K562 (cell line): ENCODE results near the gene BORCS5.

Source experiments
- CREM ChIP-seq: IDR thresholded peaks from 2 replicates; pipeline ENCODE4 v1.6.1; 2014; ENCODE audit warnings: antibody characterized with exemption, low read depth
- EGR1 ChIP-seq: fragments of 450-650 bp; conservative IDR thresholded peaks from 2 replicates; pipeline ENCODE4 v1.6.1; 2017; ENCODE audit warnings: mild to moderate bottlenecking
- MEF2A ChIP-seq: IDR thresholded peaks from 2 replicates; pipeline ENCODE4 v1.6.1; 2011; ENCODE audit warnings: low read depth, mild to moderate bottlenecking, low read length, moderate library complexity; ENCODE audit not compliant: control insufficient read depth
- MYBL2 ChIP-seq, 2 experiments: fragments of 450-650 bp in 1 of 2; sonication (generic) in 1 of 2; formaldehyde crosslinking in 1 of 2; IDR thresholded peaks; 2 replicates each; pipeline versions ENCODE4 v1.6.1 to v1.8.1; 2017 to 2022; ENCODE audit warnings: borderline replicate concordance in 1 of 2, inconsistent platforms in 1 of 2, low read depth in 1 of 2, mild to moderate bottlenecking in 1 of 2, missing genetic modification reagents in 1 of 2, moderate library complexity in 1 of 2
- NR2C2 ChIP-seq, 2 experiments: fragments of 200-800 bp in 1 of 2; sonication (Bioruptor generic) in 1 of 2; sonication (generic) in 1 of 2; formaldehyde crosslinking in 1 of 2; IDR thresholded peaks; 2 replicates each; pipeline versions ENCODE4 v1.6.1 to v1.8.0; 2016 to 2022; ENCODE audit warnings: mild to moderate bottlenecking in 1 of 2, missing compliant biosample characterization in 1 of 2, missing genetic modification characterization in 1 of 2, missing genetic modification reagents in 1 of 2
- PCBP1 ChIP-seq: fragments of 200-400 bp; formaldehyde crosslinking; IDR thresholded peaks from 2 replicates; pipeline ENCODE4 v1.6.1; 2018; ENCODE audit warnings: mild to moderate bottlenecking, low read depth, low read length; ENCODE audit not compliant: poor library complexity, severe bottlenecking
- POLR2AphosphoS5 ChIP-seq: IDR thresholded peaks from 2 replicates; pipeline ENCODE4 v1.6.1; 2011; ENCODE audit warnings: mild to moderate bottlenecking, low read depth, low read length, moderate library complexity; ENCODE audit not compliant: control insufficient read depth, insufficient read depth
- TARDBP ChIP-seq: fragments of 450-650 bp; IDR thresholded peaks from 2 replicates; pipeline ENCODE4 v1.6.1; 2016
- XRCC5 ChIP-seq: fragments of 200-400 bp; formaldehyde crosslinking; IDR thresholded peaks from 2 replicates; pipeline ENCODE4 v1.6.1; 2017; ENCODE audit warnings: low read depth, mild to moderate bottlenecking, low read length
- ZNF140 ChIP-seq: fragments of 250-450 bp; sonication (Bioruptor Pico); IDR thresholded peaks from 2 replicates; pipeline ENCODE4 v1.8.0; 2021; ENCODE audit warnings: moderate library complexity, mild to moderate bottlenecking, inconsistent platforms
- ZNF75A ChIP-seq: fragments of 450-650 bp; formaldehyde crosslinking; IDR thresholded peaks from 2 replicates; pipeline ENCODE4 v1.4.0; 2020; ENCODE audit warnings: mild to moderate bottlenecking
- TF ChIP-seq, protein P1 (sequence below), 2 experiments: fragments of 450-650 bp; formaldehyde crosslinking in 1 of 2; IDR thresholded peaks; 2 replicates each; pipeline versions ENCODE4 v1.4.0 to v1.6.1; 2014 to 2020; ENCODE audit warnings: mild to moderate bottlenecking in 2 of 2, borderline replicate concordance in 1 of 2, low read depth in 1 of 2
- TF ChIP-seq, protein P2 (sequence below), 3 experiments: IDR thresholded peaks in 2 of 3; conservative IDR thresholded peaks in 1 of 3; 2 replicates each; pipeline ENCODE4 v1.5.1; 2011 to 2012; ENCODE audit warnings: low read length in 3 of 3, mild to moderate bottlenecking in 3 of 3, control low read depth in 2 of 3, improper control_type of control experiment in 1 of 3, inconsistent platforms in 1 of 3, low read depth in 1 of 3, mixed read lengths in 1 of 3, moderate library complexity in 1 of 3; ENCODE audit not compliant: insufficient read depth in 2 of 3
- TF ChIP-seq, protein P3 (sequence below): fragments of 250-450 bp; sonication (Bioruptor Pico); IDR thresholded peaks from 2 replicates; pipeline ENCODE4 v1.8.0; 2021; ENCODE audit warnings: mild to moderate bottlenecking, moderate library complexity

DNA sequence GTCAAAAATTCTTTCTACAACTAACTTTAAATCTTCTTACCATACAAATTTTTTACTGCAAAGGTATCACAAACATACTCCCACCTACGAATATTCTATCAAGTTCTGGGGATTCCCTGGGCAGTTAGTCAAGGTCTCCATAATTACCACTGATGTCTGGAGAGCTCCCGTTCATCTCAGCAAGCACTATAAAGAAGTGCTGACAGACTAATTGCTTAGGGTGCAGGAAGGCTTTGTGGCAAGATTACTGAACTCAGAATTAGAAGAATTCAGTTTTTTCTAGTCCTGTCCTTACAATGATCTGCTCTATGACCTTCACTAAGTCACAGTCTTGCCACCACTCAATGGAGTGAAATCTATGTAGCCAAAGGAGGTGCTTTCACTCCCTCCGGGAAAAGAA is 144.2 kb downstream of the BORCS5 start:
- TF ChIP-seq POLR2AphosphoS5 (no peak), EGR1 (no peak), ZNF75A (no peak), ZNF140 (CRISPR knock-in tag) (no peak), MYBL2 (IDR thresholded peaks at IDR 0.05; ENCODE audit: low read depth) (no peak), MYBL2 (CRISPR knock-in tag; IDR thresholded peaks at IDR 0.05; ENCODE audit: borderline replicate concordance) (no peak), NR2C2 (CRISPR knock-in tag; IDR thresholded peaks at IDR 0.05) (no peak), NR2C2 (tag; IDR thresholded peaks at IDR 0.05) (no peak), XRCC5 (no peak), TARDBP (no peak), MEF2A (no peak), CREM (no peak), PCBP1 (no peak)
- TF ChIP-seq, protein P1, sequence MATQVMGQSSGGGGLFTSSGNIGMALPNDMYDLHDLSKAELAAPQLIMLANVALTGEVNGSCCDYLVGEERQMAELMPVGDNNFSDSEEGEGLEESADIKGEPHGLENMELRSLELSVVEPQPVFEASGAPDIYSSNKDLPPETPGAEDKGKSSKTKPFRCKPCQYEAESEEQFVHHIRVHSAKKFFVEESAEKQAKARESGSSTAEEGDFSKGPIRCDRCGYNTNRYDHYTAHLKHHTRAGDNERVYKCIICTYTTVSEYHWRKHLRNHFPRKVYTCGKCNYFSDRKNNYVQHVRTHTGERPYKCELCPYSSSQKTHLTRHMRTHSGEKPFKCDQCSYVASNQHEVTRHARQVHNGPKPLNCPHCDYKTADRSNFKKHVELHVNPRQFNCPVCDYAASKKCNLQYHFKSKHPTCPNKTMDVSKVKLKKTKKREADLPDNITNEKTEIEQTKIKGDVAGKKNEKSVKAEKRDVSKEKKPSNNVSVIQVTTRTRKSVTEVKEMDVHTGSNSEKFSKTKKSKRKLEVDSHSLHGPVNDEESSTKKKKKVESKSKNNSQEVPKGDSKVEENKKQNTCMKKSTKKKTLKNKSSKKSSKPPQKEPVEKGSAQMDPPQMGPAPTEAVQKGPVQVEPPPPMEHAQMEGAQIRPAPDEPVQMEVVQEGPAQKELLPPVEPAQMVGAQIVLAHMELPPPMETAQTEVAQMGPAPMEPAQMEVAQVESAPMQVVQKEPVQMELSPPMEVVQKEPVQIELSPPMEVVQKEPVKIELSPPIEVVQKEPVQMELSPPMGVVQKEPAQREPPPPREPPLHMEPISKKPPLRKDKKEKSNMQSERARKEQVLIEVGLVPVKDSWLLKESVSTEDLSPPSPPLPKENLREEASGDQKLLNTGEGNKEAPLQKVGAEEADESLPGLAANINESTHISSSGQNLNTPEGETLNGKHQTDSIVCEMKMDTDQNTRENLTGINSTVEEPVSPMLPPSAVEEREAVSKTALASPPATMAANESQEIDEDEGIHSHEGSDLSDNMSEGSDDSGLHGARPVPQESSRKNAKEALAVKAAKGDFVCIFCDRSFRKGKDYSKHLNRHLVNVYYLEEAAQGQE (IDR thresholded peaks at IDR 0.05; ENCODE audit: borderline replicate concordance), result no peak
- TF ChIP-seq, protein P1 (CRISPR knock-in tag; IDR thresholded peaks at IDR 0.05; ENCODE audit: low read depth), result no peak
- TF ChIP-seq, protein P2, sequence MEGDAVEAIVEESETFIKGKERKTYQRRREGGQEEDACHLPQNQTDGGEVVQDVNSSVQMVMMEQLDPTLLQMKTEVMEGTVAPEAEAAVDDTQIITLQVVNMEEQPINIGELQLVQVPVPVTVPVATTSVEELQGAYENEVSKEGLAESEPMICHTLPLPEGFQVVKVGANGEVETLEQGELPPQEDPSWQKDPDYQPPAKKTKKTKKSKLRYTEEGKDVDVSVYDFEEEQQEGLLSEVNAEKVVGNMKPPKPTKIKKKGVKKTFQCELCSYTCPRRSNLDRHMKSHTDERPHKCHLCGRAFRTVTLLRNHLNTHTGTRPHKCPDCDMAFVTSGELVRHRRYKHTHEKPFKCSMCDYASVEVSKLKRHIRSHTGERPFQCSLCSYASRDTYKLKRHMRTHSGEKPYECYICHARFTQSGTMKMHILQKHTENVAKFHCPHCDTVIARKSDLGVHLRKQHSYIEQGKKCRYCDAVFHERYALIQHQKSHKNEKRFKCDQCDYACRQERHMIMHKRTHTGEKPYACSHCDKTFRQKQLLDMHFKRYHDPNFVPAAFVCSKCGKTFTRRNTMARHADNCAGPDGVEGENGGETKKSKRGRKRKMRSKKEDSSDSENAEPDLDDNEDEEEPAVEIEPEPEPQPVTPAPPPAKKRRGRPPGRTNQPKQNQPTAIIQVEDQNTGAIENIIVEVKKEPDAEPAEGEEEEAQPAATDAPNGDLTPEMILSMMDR (IDR thresholded peaks at IDR 0.05 in 2 of 3, conservative IDR thresholded peaks at IDR 0.05 in 1 of 3; ENCODE audit: insufficient read depth in 2 of 3, low read depth in 1 of 3, low read length in 3 of 3), result no peak
- TF ChIP-seq, protein P3, sequence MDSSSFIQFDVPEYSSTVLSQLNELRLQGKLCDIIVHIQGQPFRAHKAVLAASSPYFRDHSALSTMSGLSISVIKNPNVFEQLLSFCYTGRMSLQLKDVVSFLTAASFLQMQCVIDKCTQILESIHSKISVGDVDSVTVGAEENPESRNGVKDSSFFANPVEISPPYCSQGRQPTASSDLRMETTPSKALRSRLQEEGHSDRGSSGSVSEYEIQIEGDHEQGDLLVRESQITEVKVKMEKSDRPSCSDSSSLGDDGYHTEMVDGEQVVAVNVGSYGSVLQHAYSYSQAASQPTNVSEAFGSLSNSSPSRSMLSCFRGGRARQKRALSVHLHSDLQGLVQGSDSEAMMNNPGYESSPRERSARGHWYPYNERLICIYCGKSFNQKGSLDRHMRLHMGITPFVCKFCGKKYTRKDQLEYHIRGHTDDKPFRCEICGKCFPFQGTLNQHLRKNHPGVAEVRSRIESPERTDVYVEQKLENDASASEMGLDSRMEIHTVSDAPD (CRISPR knock-in tag), result no peak
